SK-N-SH (cell line): ENCODE data around the gene PPIL1.

Experiments
- CHD2 ChIP-seq: fragments of 150-350 bp; IDR thresholded peaks from 2 replicates; pipeline ENCODE4 v1.6.1; 2018; ENCODE audit warnings: low read length; ENCODE audit not compliant: partially characterized antibody
- CTCF ChIP-seq: fragments of 200-600 bp; sonication (generic); IDR thresholded peaks from 2 replicates; pipeline ENCODE4 v1.6.1; 2017; ENCODE audit warnings: antibody characterized with exemption, mild to moderate bottlenecking, moderate library complexity
- EP300 ChIP-seq, 2 experiments: IDR thresholded peaks; 2 replicates each; pipeline versions ENCODE4 v1.4.0 to v1.6.1; 2012; ENCODE audit warnings: borderline replicate concordance in 1 of 2, low read depth in 1 of 2, low read length in 1 of 2
- NRF1 ChIP-seq: IDR thresholded peaks from 2 replicates; pipeline ENCODE4 v1.6.1; 2012; ENCODE audit warnings: low read depth, mild to moderate bottlenecking, low read length
- PBX3 ChIP-seq: IDR thresholded peaks from 2 replicates; pipeline ENCODE4; 2012
- RAD21 ChIP-seq: IDR thresholded peaks from 2 replicates; pipeline ENCODE4 v1.6.1; 2012; ENCODE audit warnings: mild to moderate bottlenecking, low read length
- RCOR1 ChIP-seq: fragments of 150-350 bp; IDR thresholded peaks from 2 replicates; pipeline ENCODE4 v1.6.1; 2017; ENCODE audit warnings: antibody characterized with exemption, low read length
- SIN3A ChIP-seq: IDR thresholded peaks from 2 replicates; pipeline ENCODE4 v1.6.1; 2012; ENCODE audit warnings: low read depth, mild to moderate bottlenecking, low read length, moderate library complexity, borderline replicate concordance
- SMC3 ChIP-seq: IDR thresholded peaks from 2 replicates; pipeline ENCODE4 v1.6.1; 2012; ENCODE audit warnings: low read depth, low read length, improper control_type of control experiment
- TAF1 ChIP-seq: IDR thresholded peaks from 2 replicates; pipeline ENCODE4 v1.6.1; 2012; ENCODE audit warnings: low read depth, mild to moderate bottlenecking, low read length, moderate library complexity, borderline replicate concordance
- USF1 ChIP-seq: IDR thresholded peaks from 2 replicates; pipeline ENCODE4 v1.4.0; 2012; ENCODE audit warnings: low read depth, borderline replicate concordance
- USF2 ChIP-seq: fragments of 150-350 bp; IDR thresholded peaks from 2 replicates; pipeline ENCODE4 v1.6.1; 2017; ENCODE audit warnings: antibody characterized with exemption, low read length, low read depth, borderline replicate concordance

GRCh38 chr6:36824253-36824652 lies 50.4 kb downstream of the PPIL1 start:
- TF ChIP-seq CTCF (no peak), SIN3A (no peak), RCOR1 (no peak), RAD21 (no peak), NRF1 (no peak), SMC3 (no peak), USF1 (no peak), PBX3 (no peak), USF2 (no peak), TAF1 (no peak), CHD2 (no peak), EP300 (IDR thresholded peaks at IDR 0.05; ENCODE audit: borderline replicate concordance in 1 of 2, low read depth in 1 of 2, low read length in 1 of 2) (no peak)
